ENCODE measurements around the gene EYA4.

The EYA4 gene

DNA sequence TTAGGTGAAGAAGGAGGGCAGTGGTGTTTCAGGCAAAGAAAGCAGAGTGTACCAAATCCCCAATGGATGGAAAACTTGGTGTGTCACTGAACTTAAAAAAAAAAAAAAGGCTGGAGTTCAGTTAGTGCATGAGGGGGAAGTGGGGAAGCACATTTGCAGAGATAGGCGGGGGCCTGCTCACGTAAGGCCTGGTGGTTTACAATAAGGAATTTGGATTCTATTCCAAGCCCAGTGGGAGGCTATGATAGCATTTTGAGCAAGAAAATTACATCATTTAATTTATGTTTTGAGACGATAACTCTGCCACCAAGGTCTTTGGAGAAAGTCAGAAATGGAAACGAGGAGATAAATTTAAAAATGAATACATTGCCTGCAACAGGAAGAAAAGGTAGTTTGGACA, 225.5 kb downstream of the EYA4 start:
- DNase-seq, result no peak

DNA sequence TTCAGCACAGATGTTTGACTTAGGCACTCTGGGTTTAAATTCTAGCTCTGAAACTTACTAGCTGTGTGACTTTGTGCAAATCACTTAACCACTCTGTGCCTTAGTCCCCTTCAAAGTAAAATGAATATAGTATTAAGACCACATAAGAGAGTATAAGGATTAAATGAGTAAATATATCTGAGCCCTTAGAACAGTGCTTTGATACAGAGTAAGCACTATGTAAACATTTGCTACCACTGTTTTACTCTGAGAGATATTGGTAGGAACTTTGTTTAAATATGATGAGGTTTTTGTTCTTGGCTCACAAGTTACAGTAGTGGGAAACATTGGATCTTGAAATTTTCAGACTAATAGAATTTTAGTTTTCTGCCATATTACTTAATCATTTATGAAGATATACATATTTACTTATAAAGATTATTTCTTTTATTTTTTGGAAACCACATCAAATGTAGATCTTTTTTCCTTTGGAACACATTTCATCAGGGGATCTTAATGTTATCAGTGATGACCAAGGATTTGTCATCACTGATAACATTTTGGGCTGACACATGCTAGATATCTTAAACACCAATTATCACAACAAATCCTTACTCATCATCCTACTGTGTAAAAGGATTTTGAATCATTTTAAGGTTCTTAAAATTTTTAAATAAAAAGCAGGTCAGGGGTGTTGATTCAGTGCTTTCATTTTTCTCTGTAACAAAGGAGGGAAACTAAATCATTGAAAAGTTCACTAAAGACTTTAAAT, 226.2 kb downstream of the EYA4 start:
- no peak for DNase-seq

- no peak for DNase-seq
These were observed 226.8 kb downstream of the EYA4 start for GRCh38 chr6:133467982-133468380.

DNA sequence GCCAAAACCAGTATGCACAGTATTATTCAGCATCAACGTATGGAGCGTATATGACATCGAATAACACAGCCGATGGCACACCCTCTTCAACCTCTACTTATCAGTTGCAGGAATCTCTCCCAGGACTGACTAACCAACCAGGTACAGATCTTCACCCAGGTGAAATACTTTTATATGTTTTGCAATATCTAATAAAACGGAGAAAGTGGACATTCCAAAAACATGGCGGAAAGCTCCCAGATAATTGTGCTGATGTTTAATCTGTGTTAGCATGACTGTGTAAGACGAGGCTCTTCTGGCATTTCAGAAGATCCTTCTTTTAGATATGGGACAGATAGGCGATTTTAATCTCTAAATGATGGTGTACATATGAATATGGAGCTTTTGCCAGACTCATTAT, 227.4 kb downstream of the EYA4 start:
- no peak for DNase-seq

DNA sequence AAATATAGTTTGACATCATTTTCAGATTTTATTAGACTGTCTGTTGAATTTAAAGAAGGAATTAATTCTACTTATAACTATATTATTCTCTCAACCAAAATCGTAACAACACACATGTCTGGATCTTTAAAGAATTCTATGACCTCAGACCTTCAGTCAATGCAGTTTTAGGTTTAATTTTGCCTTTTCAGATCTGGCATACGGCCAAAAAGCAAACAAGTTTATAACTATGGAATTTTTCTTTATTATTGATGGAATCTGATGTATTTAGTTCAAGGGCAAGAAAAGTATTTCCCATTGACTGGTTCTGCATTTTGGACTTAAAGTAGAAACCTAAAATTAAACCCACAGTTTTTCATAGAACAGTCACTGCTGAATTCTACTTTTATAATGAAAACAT, 233.4 kb downstream of the EYA4 start:
- DNase-seq, result no peak

- no peak for DNase-seq
These were observed 237.5 kb downstream of the EYA4 start for GRCh38 chr6:133478673-133479072.

GRCh38 chr6:133487174-133487573, 246.0 kb downstream of the EYA4 start:
- DNase-seq, result no peak

GRCh38 chr6:133495205-133495903, 254.2 kb downstream of the EYA4 start:
- no peak for DNase-seq

- no peak for DNase-seq
These were observed 258.5 kb downstream of the EYA4 start for GRCh38 chr6:133499662-133500061.

DNA sequence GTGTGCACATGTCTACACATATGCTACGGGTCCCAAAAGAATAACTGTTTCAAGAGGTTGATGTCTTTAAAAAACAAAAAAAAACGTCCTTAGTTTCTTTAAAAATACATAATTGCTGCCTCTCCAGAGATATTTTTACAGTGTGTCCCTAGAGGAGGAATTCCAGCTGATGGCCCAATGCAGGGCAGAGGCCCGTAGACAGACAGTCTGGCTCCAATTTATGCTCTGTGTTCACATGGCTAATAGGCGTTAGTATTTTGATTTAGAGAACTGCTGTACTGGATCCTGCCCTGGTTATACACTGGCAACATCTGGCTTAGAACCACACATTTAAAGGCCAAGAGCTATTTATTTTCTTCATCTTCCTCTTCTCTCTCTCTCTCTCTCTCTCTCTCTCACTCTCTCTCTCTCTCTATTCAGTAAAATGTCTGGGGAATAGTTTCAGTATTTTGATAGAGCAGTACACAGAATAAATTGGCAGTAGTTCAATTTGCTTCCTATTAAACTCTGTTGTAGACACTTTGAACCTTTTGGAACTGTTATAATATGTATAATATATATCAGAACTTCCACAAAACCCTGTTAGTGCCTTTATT, 260.6 kb downstream of the EYA4 start:
- no peak for DNase-seq

DNA sequence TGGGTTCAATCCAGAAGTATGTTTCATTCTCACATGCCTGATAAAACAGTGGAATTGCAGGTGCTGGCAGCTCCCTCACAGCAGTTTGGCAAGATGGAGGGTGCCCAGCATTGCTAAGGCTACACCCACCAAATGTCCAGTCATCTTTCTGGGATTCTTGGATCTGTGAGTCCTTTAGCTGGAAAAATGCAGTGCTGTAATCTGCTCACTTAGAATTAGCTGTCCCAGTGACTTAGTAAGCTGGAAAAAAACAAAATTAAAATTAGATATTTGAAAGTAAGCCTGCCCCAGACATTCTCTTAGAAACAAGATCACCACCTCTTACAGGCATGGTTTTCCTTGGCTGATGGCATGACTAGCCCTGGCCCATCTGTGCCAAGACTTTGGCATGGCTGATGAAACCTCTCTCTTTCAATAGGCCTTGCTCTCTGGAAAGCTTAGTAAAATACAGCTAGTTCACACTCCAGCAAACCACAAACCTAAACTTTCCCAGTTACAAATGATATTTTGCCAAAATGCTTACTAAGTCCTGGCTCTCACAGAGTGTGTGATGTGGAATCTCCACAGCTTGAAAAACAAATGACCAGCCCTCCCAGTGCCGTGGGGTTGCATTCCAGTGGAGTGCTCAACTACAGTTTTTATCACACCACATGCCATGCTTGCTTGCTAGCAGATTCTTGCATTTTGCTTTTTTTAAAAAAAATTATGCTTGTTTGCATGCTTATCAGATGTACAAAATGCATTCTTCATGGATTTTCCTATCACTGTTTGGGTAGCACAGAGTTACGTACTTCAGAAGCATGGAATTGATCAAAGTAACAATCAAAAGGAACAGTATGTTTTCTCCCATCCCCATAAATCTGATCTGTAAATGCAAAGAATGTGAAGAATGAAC, 261.5 kb downstream of the EYA4 start:
- no peak for DNase-seq

DNA sequence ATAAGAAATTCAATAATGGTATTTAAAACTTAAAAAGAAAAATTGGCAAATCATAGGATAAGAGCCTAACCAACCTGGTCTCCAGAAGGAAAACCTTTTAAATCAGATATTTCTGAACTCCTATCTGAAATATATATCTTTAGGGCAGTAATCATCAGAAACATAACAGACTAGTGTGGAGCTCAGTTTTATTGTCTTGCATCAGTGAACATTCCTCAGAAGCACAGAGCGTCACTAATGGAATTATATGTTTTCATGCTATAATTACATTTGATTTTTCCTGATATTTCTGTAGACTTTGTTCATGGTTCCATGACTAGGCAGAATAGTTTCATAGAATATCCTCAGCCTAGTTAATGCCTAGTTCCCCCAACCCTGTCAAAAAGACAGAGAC, 262.2 kb downstream of the EYA4 start:
- DNase-seq, result no peak

DNA sequence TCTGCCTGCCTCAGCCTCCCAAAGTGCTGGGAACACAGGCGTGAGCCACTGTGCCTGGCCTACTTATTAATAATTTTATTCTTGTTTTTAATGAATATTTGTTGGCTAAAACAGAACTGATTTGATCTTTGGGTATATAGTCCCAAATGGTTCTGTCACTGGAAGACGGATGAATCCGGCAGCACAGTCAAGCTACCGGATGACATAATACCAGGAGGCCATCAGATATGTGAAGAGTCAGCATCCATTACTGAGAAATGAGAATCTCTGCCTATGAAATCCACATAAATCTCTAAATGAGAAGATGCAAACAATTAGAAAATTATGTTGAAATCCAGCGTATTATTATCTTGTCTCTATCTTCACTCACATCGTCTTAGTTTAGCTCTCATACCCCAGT, 263.0 kb downstream of the EYA4 start:
- no peak for DNase-seq

GRCh38 chr6:133504761-133505160, 263.6 kb downstream of the EYA4 start:
- no peak for DNase-seq

- DNase-seq, result no peak
These were observed 264.5 kb downstream of the EYA4 start for GRCh38 chr6:133505681-133506080.

DNA sequence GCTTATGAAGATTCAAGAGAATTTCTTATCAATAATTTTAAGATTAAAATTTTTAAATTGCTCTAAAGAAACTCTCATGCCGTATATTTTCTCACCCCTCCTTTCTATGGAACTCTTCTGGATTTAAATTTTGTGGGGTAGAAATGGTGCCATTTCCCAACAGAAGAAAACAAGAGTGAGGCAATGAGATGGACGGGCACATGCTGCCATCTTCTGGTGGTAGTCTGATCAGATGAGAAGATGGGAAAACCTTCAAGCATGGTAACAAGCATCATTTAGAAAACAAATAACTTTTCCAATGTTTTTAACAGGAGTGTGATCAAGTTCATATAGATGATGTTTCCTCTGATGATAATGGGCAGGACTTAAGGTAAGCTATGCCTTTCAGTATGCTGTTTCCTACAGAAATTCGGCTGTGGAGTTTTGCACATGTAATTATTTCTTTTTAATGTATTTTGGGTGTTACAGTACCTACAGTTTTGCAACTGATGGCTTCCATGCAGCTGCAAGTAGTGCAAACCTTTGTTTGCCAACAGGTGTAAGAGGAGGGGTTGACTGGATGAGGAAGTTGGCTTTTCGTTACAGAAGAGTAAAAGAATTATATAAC, 271.4 kb downstream of the EYA4 start:
- DNase-seq, result no peak

DNA sequence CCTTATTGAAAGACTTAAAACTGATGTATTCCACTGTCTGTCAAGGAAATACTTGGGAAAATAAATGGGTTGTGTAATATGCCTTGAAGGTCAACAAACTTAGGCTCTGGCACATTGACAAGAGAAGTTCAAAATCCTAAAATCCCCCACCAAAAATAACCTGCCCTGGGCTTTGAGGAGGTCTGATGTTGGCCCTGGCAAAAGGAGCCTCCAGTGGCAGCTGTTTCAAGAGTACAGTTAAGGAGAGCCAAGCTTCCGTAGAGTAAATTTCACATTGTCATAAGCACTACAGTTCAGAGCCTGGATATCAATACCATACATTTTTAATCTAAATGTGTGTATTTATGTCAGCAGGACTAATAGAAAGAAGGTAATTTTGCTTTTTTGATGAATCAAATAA, 282.7 kb downstream of the EYA4 start:
- no peak for DNase-seq

- no peak for DNase-seq
These were observed 285.3 kb downstream of the EYA4 start for GRCh38 chr6:133526436-133526835.

- DNase-seq, result no peak
These were observed 287.4 kb downstream of the EYA4 start for GRCh38 chr6:133528566-133528965.

GRCh38 chr6:133532908-133533307, 291.8 kb downstream of the EYA4 start:
- no peak for DNase-seq

- no peak for DNase-seq
These were observed 298.5 kb downstream of the EYA4 start for GRCh38 chr6:133539502-133540259.

- no peak for DNase-seq
These were observed 299.2 kb downstream of the EYA4 start for GRCh38 chr6:133540361-133540760.

All from activated gamma-delta T cell treated with Interleukin-2 at 50 U/mL for 16 hours (primary cell).